Activated naive CD4-positive, alpha-beta T cell treated with anti-CD3 and anti-CD28 coated beads, Interleukin-2, amount 50 U/mL, for 24 hours (primary cell): ENCODE data around the gene FOXN1.

Source experiments
- H3K27ac Mint-ChIP-seq: one replicate; pipeline ENCODE4 v1.8.0; 2021; ENCODE audit warnings: mild to moderate bottlenecking, mixed read lengths
- H3K27me3 Mint-ChIP-seq: one replicate; pipeline ENCODE4 v1.8.0; 2021; ENCODE audit warnings: mixed read lengths
- H3K36me3 Mint-ChIP-seq: one replicate; pipeline ENCODE4 v1.8.0; 2021; ENCODE audit warnings: mixed read lengths
- H3K4me1 Mint-ChIP-seq: one replicate; pipeline ENCODE4 v1.8.0; 2021; ENCODE audit warnings: mixed read lengths
- H3K4me3 Mint-ChIP-seq: one replicate; pipeline ENCODE4 v1.8.0; 2021; ENCODE audit warnings: mild to moderate bottlenecking, mixed read lengths
- H3K9me3 Mint-ChIP-seq: one replicate; pipeline ENCODE4 v1.8.0; 2021; ENCODE audit warnings: mixed read lengths

Gene FOXN1

GRCh38 chr17:28524476-28525424, 18.6 kb downstream of the FOXN1 start:
- H3K9me3 Mint-ChIP-seq, result no peaks in the 10 kb centered on the region
- H3K27me3 Mint-ChIP-seq, result no peaks in the 10 kb centered on the region
- H3K4me1 Mint-ChIP-seq, result no peaks in the 10 kb centered on the region
- H3K4me3 Mint-ChIP-seq, result no peak overlapping the region
- no peak overlapping the region for H3K27ac Mint-ChIP-seq
- H3K36me3 Mint-ChIP-seq, result no peaks in the 10 kb centered on the region

GRCh38 chr17:28526381-28526780, 20.2 kb downstream of the FOXN1 start:
- no peaks in the 10 kb centered on the region for H3K36me3 Mint-ChIP-seq
- H3K27me3 Mint-ChIP-seq, result no peaks in the 10 kb centered on the region
- no peak overlapping the region for H3K27ac Mint-ChIP-seq
- no peaks in the 10 kb centered on the region for H3K4me1 Mint-ChIP-seq
- H3K4me3 Mint-ChIP-seq, result no peak overlapping the region
- H3K9me3 Mint-ChIP-seq, result no peaks in the 10 kb centered on the region

- Mint-ChIP-seq H3K36me3 (no peaks in the 10 kb centered on the region), H3K27ac (no peak overlapping the region), H3K4me3 (no peak overlapping the region), H3K27me3 (no peaks in the 10 kb centered on the region), H3K4me1 (no peaks in the 10 kb centered on the region), H3K9me3 (no peaks in the 10 kb centered on the region)
These were observed 21.1 kb downstream of the FOXN1 start for GRCh38 chr17:28527181-28527681.

GRCh38 chr17:28527859-28528258, 21.7 kb downstream of the FOXN1 start:
- H3K27ac Mint-ChIP-seq, result no peak overlapping the region
- no peaks in the 10 kb centered on the region for H3K9me3 Mint-ChIP-seq
- H3K4me1 Mint-ChIP-seq, result no peaks in the 10 kb centered on the region
- H3K4me3 Mint-ChIP-seq, result no peak overlapping the region
- H3K27me3 Mint-ChIP-seq, result no peaks in the 10 kb centered on the region
- H3K36me3 Mint-ChIP-seq, result no peaks in the 10 kb centered on the region

GRCh38 chr17:28528327-28529012, 22.3 kb downstream of the FOXN1 start:
- Mint-ChIP-seq H3K27ac (no peak overlapping the region), H3K36me3 (no peaks in the 10 kb centered on the region), H3K4me1 (no peaks in the 10 kb centered on the region), H3K4me3 (no peak overlapping the region), H3K27me3 (no peaks in the 10 kb centered on the region), H3K9me3 (no peaks in the 10 kb centered on the region)

- Mint-ChIP-seq H3K27ac (no peak overlapping the region), H3K36me3 (no peaks in the 10 kb centered on the region), H3K4me3 (no peak overlapping the region), H3K4me1 (no peaks in the 10 kb centered on the region), H3K27me3 (no peaks in the 10 kb centered on the region), H3K9me3 (no peaks in the 10 kb centered on the region)
These were observed 22.9 kb downstream of the FOXN1 start for GRCh38 chr17:28529013-28529400.

- no peaks in the 10 kb centered on the region for H3K27me3 Mint-ChIP-seq
- no peaks in the 10 kb centered on the region for H3K4me1 Mint-ChIP-seq
These were observed 24.1 kb downstream of the FOXN1 start for GRCh38 chr17:28530250-28530649.

GRCh38 chr17:28530926-28531325, 24.8 kb downstream of the FOXN1 start:
- Mint-ChIP-seq H3K4me1 (no peaks in the 10 kb centered on the region), H3K4me3 (no peak overlapping the region), H3K27ac (no peak overlapping the region), H3K36me3 (no peaks in the 10 kb centered on the region), H3K27me3 (no peaks in the 10 kb centered on the region), H3K9me3 (no peaks in the 10 kb centered on the region)

More at GRCh38 chr17:28530250-28530649, 24.1 kb downstream of the FOXN1 start:
- no peaks in the 10 kb centered on the region for H3K36me3 Mint-ChIP-seq
- H3K4me3 Mint-ChIP-seq, result no peak overlapping the region
- no peak overlapping the region for H3K27ac Mint-ChIP-seq
- H3K9me3 Mint-ChIP-seq, result no peaks in the 10 kb centered on the region

- Mint-ChIP-seq H3K4me3 (no peak overlapping the region), H3K27me3 (no peaks in the 10 kb centered on the region), H3K36me3 (no peaks in the 10 kb centered on the region), H3K27ac (no peak overlapping the region), H3K9me3 (no peaks in the 10 kb centered on the region), H3K4me1 (no peaks in the 10 kb centered on the region)
These were observed 26.2 kb downstream of the FOXN1 start for GRCh38 chr17:28532050-28532960.

- H3K27ac Mint-ChIP-seq, result no peak overlapping the region
- no peaks in the 10 kb centered on the region for H3K4me1 Mint-ChIP-seq
- H3K27me3 Mint-ChIP-seq, result no peaks in the 10 kb centered on the region
- H3K9me3 Mint-ChIP-seq, result no peaks in the 10 kb centered on the region
- no peaks in the 10 kb centered on the region for H3K36me3 Mint-ChIP-seq
- no peak overlapping the region for H3K4me3 Mint-ChIP-seq
These were observed 27.1 kb downstream of the FOXN1 start for GRCh38 chr17:28533091-28533807.

- Mint-ChIP-seq H3K27me3 (no peaks in the 10 kb centered on the region), H3K4me1 (no peaks in the 10 kb centered on the region), H3K36me3 (no peaks in the 10 kb centered on the region), H3K4me3 (no peak overlapping the region), H3K9me3 (no peaks in the 10 kb centered on the region), H3K27ac (no peak overlapping the region)
These were observed 28.7 kb downstream of the FOXN1 start for GRCh38 chr17:28534740-28535375.

GRCh38 chr17:28536532-28537218, 30.5 kb downstream of the FOXN1 start:
- Mint-ChIP-seq H3K27ac (no peak overlapping the region), H3K4me1 (no peaks in the 10 kb centered on the region), H3K36me3 (no peaks in the 10 kb centered on the region), H3K9me3 (no peaks in the 10 kb centered on the region), H3K27me3 (no peaks in the 10 kb centered on the region), H3K4me3 (no peak overlapping the region)

GRCh38 chr17:28537219-28537610, 31.1 kb downstream of the FOXN1 start:
- Mint-ChIP-seq H3K4me1 (no peaks in the 10 kb centered on the region), H3K4me3 (no peak overlapping the region), H3K9me3 (no peaks in the 10 kb centered on the region), H3K27ac (no peak overlapping the region), H3K27me3 (no peaks in the 10 kb centered on the region), H3K36me3 (no peaks in the 10 kb centered on the region)

- Mint-ChIP-seq H3K4me1 (no peaks in the 10 kb centered on the region), H3K27ac (no peak overlapping the region), H3K9me3 (no peaks in the 10 kb centered on the region), H3K27me3 (no peaks in the 10 kb centered on the region), H3K4me3 (no peak overlapping the region), H3K36me3 (no peaks in the 10 kb centered on the region)
These were observed 32.2 kb downstream of the FOXN1 start for GRCh38 chr17:28538296-28538895.
